ENCODE measurements around the gene MMRN2.

MMRN2 gene

DNA sequence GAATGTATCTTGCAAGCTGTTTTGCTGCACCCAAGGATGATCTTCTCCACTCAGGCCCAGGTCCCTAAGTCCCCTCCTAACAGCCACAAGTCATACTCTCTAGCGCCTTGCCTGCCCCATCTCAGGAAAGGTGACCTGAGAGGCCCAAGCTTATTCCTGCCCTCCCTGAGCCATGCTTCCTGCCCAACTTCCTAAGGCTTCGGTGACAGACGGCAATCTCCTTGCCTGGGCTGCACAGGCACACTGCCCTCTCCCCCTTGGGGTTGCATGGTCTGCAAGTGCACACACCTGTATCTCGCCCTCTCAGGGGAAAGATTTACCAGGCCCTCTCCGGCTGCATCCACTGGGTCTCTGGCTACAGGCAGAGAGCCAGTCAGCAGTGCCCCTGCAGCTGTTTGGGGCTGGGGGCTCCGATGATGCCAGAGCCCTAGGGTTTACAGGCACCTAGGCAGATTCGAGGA lies 10.1 kb upstream of the MMRN2 start:
- DNase-seq (ENCODE audit: insufficient read length, low spot score) (no peak), FAIRE-seq (no peak)
- no peak for TF ChIP-seq CTCF (IDR thresholded peaks at IDR 0.05; ENCODE audit: insufficient read depth, missing control alignments)

- DNase-seq (ENCODE audit: insufficient read length, low spot score) = no peak
- FAIRE-seq = no peak
- TF ChIP-seq CTCF (IDR thresholded peaks at IDR 0.05; ENCODE audit: insufficient read depth, missing control alignments) = no peak
Measured at GRCh38 chr10:86965986-86966654, 8.7 kb upstream of the MMRN2 start.

DNA sequence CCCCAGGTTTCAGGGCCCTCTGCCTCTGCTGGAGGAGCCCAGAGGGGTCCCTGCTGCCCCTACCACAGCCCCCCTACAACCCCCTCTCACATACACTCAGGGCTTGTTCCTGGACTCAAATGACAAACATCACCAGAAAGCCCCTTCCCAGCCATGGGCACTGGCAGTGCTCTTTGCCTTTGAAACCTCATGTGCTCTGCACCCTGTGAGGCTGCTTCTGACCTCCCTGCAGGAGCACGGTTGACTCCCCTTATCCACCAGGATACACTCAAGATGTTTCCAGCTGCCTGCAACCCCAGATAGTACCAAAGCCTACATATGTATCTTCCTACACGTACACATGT lies 7.4 kb upstream of the MMRN2 start:
- TF ChIP-seq CTCF (IDR thresholded peaks at IDR 0.05; ENCODE audit: insufficient read depth, missing control alignments) = no peak
- FAIRE-seq (no peak), DNase-seq (ENCODE audit: insufficient read length, low spot score) (no peak)

DNA sequence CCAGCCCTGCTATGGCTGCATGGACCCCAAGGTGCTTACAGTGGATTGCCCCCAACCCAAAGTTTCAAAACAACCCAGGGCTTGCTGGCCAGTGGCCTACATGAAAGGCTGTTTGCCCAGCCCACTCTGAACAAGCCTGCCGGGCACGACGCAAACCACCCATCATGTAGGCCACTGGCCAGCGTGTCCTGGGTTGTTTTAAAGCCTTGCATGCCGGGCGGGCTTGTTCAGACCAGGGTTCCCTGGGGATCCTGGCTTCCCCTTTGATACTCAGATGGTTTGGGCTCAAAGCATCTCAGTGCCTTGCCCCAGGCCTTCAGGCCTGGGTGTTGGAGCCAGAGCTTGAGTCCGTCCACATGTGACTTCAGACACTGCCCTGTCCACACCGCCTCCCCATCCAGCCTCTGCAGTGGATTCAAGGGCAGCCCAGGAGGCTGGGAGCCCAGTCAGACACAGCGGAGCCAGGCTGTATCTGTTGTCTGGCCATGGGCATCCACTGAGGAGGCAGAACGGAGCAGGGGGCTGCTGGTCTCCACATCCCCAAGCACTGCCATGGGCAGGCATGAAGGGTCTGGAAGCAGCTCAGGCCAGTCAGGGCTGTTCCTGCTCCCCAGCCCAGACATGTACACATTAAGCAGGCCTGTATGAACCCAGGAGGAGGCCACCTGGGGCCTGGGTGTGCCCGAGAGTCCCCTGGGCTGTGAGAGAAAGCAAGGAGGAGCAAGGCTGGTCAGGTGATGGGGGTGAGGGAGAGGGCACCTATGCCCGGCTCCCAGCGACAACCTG lies 6.8 kb upstream of the MMRN2 start:
- FAIRE-seq (no peak), DNase-seq (ENCODE audit: insufficient read length, low spot score) (no peak)
- TF ChIP-seq CTCF (IDR thresholded peaks at IDR 0.05; ENCODE audit: insufficient read depth, missing control alignments) = no peak

GRCh38 chr10:86963341-86963919 lies 6.0 kb upstream of the MMRN2 start:
- FAIRE-seq (no peak), DNase-seq (ENCODE audit: insufficient read length, low spot score) (no peak)
- TF ChIP-seq CTCF (IDR thresholded peaks at IDR 0.05; ENCODE audit: insufficient read depth, missing control alignments) = no peak

DNA sequence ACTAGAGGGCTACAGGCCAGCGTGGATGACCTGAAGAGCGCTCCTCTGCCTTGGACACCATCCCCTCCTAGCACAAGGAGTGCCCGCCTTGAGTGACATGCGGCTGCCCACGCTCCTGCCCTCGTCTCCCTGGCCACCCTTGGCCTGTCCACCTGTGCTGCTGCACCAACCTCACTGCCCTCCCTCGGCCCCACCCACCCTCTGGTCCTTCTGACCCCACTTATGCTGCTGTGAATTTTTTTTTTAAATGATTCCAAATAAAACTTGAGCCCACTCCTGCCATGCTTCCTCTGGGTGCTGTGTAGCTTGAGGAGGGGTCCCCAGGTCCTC lies 5.5 kb upstream of the MMRN2 start:
- FAIRE-seq (no peak), DNase-seq (ENCODE audit: insufficient read length, low spot score) (no peak)
- TF ChIP-seq CTCF (IDR thresholded peaks at IDR 0.05; ENCODE audit: insufficient read depth, missing control alignments) = no peak
